Osteoblast (primary cell): ENCODE results near the gene INSRR. TPM values are rescaled to one million over a fixed set of nuclear protein-coding genes. Genes with fewer than 3 reads are reported as not detected.

Experiments
- DNase-seq: peaks from one replicate; pipeline ENCODE4 v3.0.0; 2011; ENCODE audit warnings: low spot score, mixed read lengths; ENCODE audit not compliant: insufficient read length; ENCODE audit errors: missing footprints
- H2AFZ ChIP-seq: 2 replicates; pipeline ENCODE4 v1.6.0; 2011; ENCODE audit warnings: mild to moderate bottlenecking, low read length
- H3K27ac ChIP-seq: 2 replicates; pipeline ENCODE4 v1.5.1; 2011; ENCODE audit warnings: mild to moderate bottlenecking, low read depth, low read length, moderate library complexity
- H3K27me3 ChIP-seq: 2 replicates; pipeline ENCODE4 v1.6.0; 2012; ENCODE audit warnings: mild to moderate bottlenecking, control low read depth, inconsistent platforms, low read length, moderate library complexity; ENCODE audit not compliant: insufficient read depth
- H3K36me3 ChIP-seq: 2 replicates; pipeline ENCODE4 v1.5.1; 2011; ENCODE audit warnings: mild to moderate bottlenecking, low read length, control low read depth, moderate library complexity; ENCODE audit not compliant: insufficient read depth
- H3K4me1 ChIP-seq: 2 replicates; pipeline ENCODE4 v1.5.1; 2011; ENCODE audit warnings: mild to moderate bottlenecking, low read length, control low read depth, moderate library complexity; ENCODE audit not compliant: insufficient read depth
- H3K4me2 ChIP-seq: 2 replicates; pipeline ENCODE4 v1.6.0; 2011; ENCODE audit warnings: mild to moderate bottlenecking, low read length; ENCODE audit not compliant: insufficient read depth
- H3K4me3 ChIP-seq: fragments of 200-600 bp; sonication (generic); 3 replicates; pipeline ENCODE4 v1.5.1; 2012; ENCODE audit warnings: mild to moderate bottlenecking, low read length, inconsistent platforms; ENCODE audit not compliant: insufficient read depth
- H3K79me2 ChIP-seq: 2 replicates; pipeline ENCODE4 v1.6.0; 2012; ENCODE audit warnings: mild to moderate bottlenecking, low read length, control low read depth, inconsistent platforms; ENCODE audit not compliant: insufficient read depth
- H3K9me3 ChIP-seq: 2 replicates; pipeline ENCODE4 v1.5.1; 2011; ENCODE audit warnings: low read depth, low read length, control low read depth
- H4K20me1 ChIP-seq: 2 replicates; pipeline ENCODE4 v1.6.0; 2012; ENCODE audit warnings: mild to moderate bottlenecking, low read length, control low read depth; ENCODE audit not compliant: insufficient read depth
- total RNA-seq: library from RNA; depleted of rRNA; stranded (reverse); fragments of >200 nt; gene quantifications from 2 replicates; pipeline ENCODE4 v1.2.3, GENCODE V29; 2012
- TF ChIP-seq, protein P1 (sequence below): IDR thresholded peaks from 2 replicates; pipeline ENCODE4 v1.5.1; 2011; ENCODE audit warnings: mild to moderate bottlenecking, low read depth, low read length, moderate library complexity; ENCODE audit errors: extremely low read depth

Gene INSRR
- total RNA-seq, 1 donor = 0.36 TPM

DNA sequence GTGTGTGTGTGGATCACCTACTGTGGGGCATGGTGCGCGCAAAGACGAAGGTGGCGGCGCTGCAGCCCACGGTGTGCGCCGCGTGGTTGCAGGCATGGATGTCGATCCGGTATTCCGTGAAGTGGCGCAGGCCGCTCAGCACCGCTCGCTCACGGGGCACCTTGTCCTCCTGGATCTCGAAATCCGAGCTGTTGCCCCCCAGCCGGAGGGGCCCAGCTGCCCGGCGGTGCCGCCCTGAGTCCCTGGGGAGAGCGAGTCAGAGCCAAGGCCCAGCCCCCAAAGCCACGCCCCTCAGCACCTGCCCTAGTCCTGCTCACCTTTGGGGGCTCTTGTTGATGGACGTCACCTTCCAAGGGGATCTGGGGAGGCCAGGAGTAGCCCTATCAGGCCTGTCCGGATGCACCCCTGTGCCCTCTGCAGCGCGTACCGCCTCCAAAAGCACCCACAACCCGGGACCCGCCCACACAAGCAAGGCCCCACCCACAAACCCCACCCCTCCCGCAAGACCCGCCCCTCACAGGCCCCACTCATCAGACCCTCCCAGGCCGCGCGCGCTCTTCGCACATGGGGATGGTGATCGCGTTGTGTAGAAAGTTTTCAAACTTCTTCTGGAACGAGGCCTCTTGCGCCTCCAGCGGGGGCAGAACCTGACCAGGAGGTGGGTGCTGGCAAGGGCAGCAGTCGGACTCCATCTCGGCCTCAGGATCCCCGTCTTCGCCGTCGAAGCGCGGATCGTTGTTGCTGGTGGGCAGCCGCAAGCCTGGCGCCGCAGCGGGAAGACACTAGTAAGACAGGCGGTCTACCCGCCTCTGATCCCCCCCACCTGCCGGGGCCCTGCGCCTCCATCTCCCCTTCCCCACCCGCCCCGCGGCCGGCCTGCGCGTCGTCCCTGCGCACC, 13.6 kb downstream of the INSRR start:
- Histone ChIP-seq H3K79me2 (no peaks in the 10 kb centered on the region), H2AFZ (no peak overlapping the region), H3K4me1 (no peaks in the 10 kb centered on the region), H3K4me3 (no peak overlapping the region), H3K36me3 (no peaks in the 10 kb centered on the region), H3K4me2 (no peak overlapping the region), H3K9me3 (no peaks in the 10 kb centered on the region), H3K27ac (no peak overlapping the region), H4K20me1 (no peaks in the 10 kb centered on the region), H3K27me3 (peaks cover 48% of the 10 kb centered on the region)
- TF ChIP-seq, protein P1, sequence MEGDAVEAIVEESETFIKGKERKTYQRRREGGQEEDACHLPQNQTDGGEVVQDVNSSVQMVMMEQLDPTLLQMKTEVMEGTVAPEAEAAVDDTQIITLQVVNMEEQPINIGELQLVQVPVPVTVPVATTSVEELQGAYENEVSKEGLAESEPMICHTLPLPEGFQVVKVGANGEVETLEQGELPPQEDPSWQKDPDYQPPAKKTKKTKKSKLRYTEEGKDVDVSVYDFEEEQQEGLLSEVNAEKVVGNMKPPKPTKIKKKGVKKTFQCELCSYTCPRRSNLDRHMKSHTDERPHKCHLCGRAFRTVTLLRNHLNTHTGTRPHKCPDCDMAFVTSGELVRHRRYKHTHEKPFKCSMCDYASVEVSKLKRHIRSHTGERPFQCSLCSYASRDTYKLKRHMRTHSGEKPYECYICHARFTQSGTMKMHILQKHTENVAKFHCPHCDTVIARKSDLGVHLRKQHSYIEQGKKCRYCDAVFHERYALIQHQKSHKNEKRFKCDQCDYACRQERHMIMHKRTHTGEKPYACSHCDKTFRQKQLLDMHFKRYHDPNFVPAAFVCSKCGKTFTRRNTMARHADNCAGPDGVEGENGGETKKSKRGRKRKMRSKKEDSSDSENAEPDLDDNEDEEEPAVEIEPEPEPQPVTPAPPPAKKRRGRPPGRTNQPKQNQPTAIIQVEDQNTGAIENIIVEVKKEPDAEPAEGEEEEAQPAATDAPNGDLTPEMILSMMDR = no peak
- peak; percentile 59 for DNase-seq

DNA sequence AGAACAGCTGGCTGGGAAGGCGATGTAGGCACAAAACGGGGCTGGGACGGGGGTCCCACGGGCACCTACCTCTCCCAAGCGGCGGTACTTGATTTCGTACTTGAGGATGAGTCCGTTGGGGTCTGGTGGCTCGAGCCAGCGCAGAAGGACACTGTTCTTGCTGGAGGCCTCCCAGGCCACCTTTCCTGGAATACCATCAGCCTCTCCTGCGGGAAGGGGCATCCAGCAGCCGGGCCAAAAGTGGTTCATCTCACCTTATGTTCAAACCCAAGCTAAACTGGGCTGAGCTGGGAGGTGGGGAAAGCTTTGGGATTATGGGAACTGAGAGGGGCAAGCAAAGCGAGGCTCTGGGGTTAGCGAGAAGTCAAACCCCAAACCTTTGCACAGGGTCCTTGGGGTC, 14.3 kb downstream of the INSRR start:
- no peaks in the 10 kb centered on the region for H3K36me3 ChIP-seq
- H4K20me1 ChIP-seq = no peaks in the 10 kb centered on the region
- H3K27me3 ChIP-seq = peaks cover 48% of the 10 kb centered on the region
- H3K9me3 ChIP-seq = no peaks in the 10 kb centered on the region
- no peak overlapping the region for H3K4me3 ChIP-seq
- TF ChIP-seq, protein P1 = no peak
- H2AFZ ChIP-seq = no peak overlapping the region
- H3K4me1 ChIP-seq = no peaks in the 10 kb centered on the region
- peak; percentile 50 for DNase-seq
- no peak overlapping the region for H3K4me2 ChIP-seq
- no peaks in the 10 kb centered on the region for H3K79me2 ChIP-seq
- no peak overlapping the region for H3K27ac ChIP-seq

DNA sequence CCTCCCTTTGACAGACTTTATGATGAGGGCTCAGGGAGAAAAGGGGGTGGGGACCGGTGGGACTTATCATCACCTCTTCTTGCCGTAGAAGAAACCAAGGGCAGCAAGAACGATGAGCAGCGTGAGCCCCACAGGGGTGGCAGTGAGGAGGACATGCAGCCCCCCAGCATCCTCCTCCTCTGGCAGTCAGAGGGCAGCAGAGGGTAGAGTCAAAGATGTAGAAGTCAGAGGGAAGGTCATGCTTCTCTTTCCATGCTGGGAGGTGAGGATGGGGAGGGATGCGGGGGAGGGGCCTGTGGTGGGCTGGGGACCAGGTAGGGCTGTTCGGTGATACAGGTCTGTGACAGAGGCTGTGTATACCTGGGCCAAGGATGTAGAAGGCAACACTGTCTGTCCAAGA, 14.8 kb downstream of the INSRR start:
- H3K9me3 ChIP-seq = no peaks in the 10 kb centered on the region

More for the DNA sequence above, 14.8 kb downstream of the INSRR start:
- no peak overlapping the region for H3K4me2 ChIP-seq
- H3K36me3 ChIP-seq = no peaks in the 10 kb centered on the region
- H3K27me3 ChIP-seq = peaks cover 47% of the 10 kb centered on the region
- no peak overlapping the region for H3K27ac ChIP-seq
- no peak for DNase-seq
- no peaks in the 10 kb centered on the region for H3K4me1 ChIP-seq
- TF ChIP-seq, protein P1 = no peak
- no peak overlapping the region for H3K4me3 ChIP-seq
- no peak overlapping the region for H2AFZ ChIP-seq
- no peaks in the 10 kb centered on the region for H3K79me2 ChIP-seq
- H4K20me1 ChIP-seq = no peaks in the 10 kb centered on the region
